ENCODE results near the gene MT1E.
"Not testable (repeated sequence)": the region's sequence is repeated elsewhere in the genome, so short reads cannot be mapped to it uniquely, and the experiment has no call there.

The MT1E gene

GRCh38 chr16:56625140-56625942, at the start of gene MT1E:
Gene MT1E (plus strand): TSS chr16:56625781. CDS start chr16:56625852, 71 bp downstream.
- DNase-seq = no peak

- peak; percentile 48 for DNase-seq
These were observed 48.8 kb upstream of the MT1E start for GRCh38 chr16:56576585-56577299.

- DNase-seq = no peak
These were observed 48.3 kb upstream of the MT1E start for GRCh38 chr16:56577300-56577625.

- DNase-seq = no peak
These were observed 45.1 kb upstream of the MT1E start for GRCh38 chr16:56580391-56581048.

- not testable (repeated sequence) for DNase-seq
These were observed 42.7 kb upstream of the MT1E start for GRCh38 chr16:56582911-56583310.

- no peak for DNase-seq
These were observed 42.0 kb upstream of the MT1E start for GRCh38 chr16:56583351-56584168.

- DNase-seq = no peak
These were observed 41.3 kb upstream of the MT1E start for GRCh38 chr16:56584276-56584675.

- DNase-seq = no peak
These were observed 36.8 kb upstream of the MT1E start for GRCh38 chr16:56588781-56589140.

GRCh38 chr16:56589141-56590039, 36.2 kb upstream of the MT1E start, which contains the start of gene MT3:
Gene MT3 (plus strand): TSS chr16:56589528. CDS start chr16:56589591, 63 bp downstream.
- DNase-seq = peak; percentile 75

- DNase-seq = no peak
These were observed 34.1 kb upstream of the MT1E start for GRCh38 chr16:56591377-56592060.

- no peak for DNase-seq
These were observed 31.8 kb upstream of the MT1E start for GRCh38 chr16:56593573-56594291.

GRCh38 chr16:56594292-56594619, 31.3 kb upstream of the MT1E start:
- DNase-seq = no peak

- peak; percentile 25 for DNase-seq
These were observed 25.1 kb upstream of the MT1E start for GRCh38 chr16:56600398-56600999.

GRCh38 chr16:56601325-56601724, 24.3 kb upstream of the MT1E start:
- no peak for DNase-seq

- no peak for DNase-seq
These were observed 22.0 kb upstream of the MT1E start for GRCh38 chr16:56603589-56603988.

GRCh38 chr16:56604966-56605365, 20.6 kb upstream of the MT1E start:
- DNase-seq = no peak

- no peak for DNase-seq
These were observed 20.1 kb upstream of the MT1E start for GRCh38 chr16:56605475-56605874.

- DNase-seq = no peak
These were observed 19.5 kb upstream of the MT1E start for GRCh38 chr16:56606071-56606475.

GRCh38 chr16:56606476-56607108, 19.0 kb upstream of the MT1E start:
- no peak for DNase-seq

- DNase-seq = no peak
These were observed 18.4 kb upstream of the MT1E start for GRCh38 chr16:56607109-56607618.
